Activated CD4-positive, alpha-beta T cell treated with anti-CD3 and anti-CD28 coated beads, Interleukin-2, amount 50 U/mL, for 16 hours (primary cell): ENCODE data around the gene PDE6C.

Experiments
- DNase-seq: peaks from one replicate; pipeline ENCODE4 v3.0.0-alpha.2; 2020

Gene PDE6C

DNA sequence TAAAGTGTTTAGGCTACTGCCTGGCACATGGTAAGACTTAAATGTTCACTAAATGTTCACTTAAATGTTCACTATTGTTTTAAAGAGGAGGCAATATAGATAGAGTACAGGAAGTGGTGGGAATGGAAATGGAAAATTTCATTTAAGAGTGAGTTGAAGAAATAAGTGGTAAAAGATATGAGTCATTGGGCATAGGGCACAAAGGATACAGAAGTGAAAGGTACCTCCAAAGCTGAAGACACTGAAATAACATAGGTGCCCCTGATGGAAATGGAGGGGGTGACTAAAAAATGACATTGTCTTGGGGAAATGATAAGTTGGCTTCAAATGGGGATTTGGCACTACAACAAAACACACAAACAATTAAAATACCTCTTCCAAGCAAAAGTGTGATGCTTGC is 95.3 kb downstream of the PDE6C start:
- peak; percentile 42 for DNase-seq

DNA sequence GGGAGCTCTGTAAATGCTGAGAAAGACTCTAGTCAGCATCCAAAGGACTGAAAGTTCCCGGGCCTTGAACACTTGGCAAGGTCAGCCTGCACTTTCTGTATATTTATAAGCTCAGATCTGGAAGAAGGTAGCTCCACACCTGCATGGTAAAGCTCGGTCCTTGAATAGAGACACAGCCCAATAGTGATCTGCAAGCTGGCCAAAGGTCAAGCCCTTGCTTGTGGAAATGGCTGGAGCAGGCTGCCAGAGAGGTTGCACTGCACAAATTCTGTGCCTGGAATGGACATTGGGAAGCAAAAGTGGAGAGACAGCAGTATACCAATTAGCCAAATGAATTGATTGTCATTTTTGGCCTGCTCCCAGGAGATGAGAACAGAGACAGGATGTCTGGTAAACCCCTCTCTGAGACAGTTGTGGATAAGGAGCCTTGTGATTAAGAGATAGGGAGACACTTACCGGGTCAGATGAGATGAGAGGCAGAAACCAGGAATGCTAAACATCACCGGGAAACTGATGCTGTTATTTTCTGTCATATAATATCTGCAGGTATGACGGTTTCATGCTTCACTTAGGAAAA is 98.1 kb downstream of the PDE6C start:
- no peak for DNase-seq

DNA sequence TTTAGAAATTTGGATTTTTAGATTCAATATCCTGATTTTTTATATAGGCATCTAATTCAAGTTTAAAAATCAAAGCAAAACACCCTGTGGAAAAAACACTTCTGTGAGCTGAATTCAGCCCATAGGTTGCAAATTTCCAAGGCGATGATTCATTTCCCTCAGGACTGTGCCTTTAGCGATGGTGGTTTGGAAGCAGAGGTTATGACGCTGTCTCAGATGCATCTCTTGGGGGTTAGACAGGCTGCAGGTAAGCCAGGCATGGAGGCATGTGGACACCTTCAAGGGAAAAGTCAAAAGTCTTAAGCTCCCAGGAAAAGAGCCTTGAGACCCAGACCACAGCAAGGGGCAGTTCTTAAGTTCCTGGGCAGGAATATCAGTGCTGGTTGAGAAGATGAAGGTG is 99.6 kb downstream of the PDE6C start:
- DNase-seq, result no peak

DNA sequence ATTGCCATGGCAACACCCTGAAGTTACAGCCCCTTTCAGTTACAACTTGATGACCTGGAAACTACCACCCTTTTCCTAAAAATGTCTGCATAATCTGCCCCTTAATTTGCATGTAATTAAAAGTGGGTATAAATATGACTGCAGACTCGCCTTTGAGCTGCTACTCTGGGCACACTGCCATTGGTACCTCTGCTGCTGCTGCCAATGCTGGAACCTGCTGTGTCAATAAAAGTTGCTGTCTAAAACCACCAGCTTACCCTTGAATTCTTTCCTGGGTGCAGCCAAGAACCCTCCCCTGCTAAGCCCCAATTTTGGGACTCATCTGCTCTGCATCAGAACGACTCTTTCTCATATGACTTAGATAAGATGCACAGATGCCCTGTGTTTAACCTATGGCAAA is 100.3 kb downstream of the PDE6C start:
- DNase-seq, result no peak

DNA sequence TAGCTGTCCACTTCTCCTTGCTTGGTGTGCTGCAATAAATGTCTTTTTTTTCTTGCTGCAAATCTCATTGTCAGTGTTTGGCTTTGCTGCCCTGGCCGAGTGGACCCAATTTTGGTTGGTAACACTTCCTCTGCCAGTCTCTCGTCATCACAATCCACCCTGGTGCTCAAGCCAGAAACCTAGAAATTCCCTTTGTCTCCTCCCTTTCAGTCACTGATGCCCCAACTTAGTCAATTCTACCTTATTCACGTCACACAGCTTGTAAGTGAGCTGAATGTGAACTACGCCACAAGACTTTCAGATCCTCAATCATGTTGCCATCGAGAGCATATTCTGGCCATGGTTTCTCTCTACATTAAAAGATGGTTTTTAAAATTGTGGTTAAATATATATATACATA is 103.0 kb downstream of the PDE6C start:
- no peak for DNase-seq
